OCI-LY7 (cell line): ENCODE results near the gene YOD1. TPM values are rescaled to one million over a fixed set of nuclear protein-coding genes. Genes with fewer than 3 reads are reported as not detected.

Experiments used
- BruUV-seq: library from RNA; stranded (reverse); fragments of 400-500 nt; replicated peaks from 2 replicates; lab custom pipeline; 2021; lab: Mats Ljungman, UMichigan
- CTCF ChIA-PET: fragments of 300-600 bp; sonication (Branson Sonifier 250); formaldehyde crosslinking; loops from one replicate; lab custom pipeline; 2022; ENCODE audit warnings: antibody characterized with exemption; ENCODE audit not compliant: unreplicated experiment; lab: Charles Lee
- POLR2A ChIA-PET: fragments of 300-600 bp; sonication (Branson Sonifier 250); formaldehyde crosslinking; loops from one replicate; lab custom pipeline; 2022; ENCODE audit warnings: antibody characterized with exemption; lab: Charles Lee
- DNase-seq: peaks from one replicate; pipeline ENCODE4 v3.0.0-alpha.2; 2015; ENCODE audit warnings: low spot score
- H2AFZ ChIP-seq: fragments of 200-600 bp; sonication (generic), shearing (Covaris generic); 2 replicates; pipeline ENCODE4 v1.6.1; 2014; ENCODE audit warnings: mild to moderate bottlenecking, antibody characterized with exemption, low read length, moderate library complexity
- H3K27ac ChIP-seq: fragments of 200-600 bp; sonication (generic); 2 replicates; pipeline ENCODE4 v1.5.1; 2014; ENCODE audit warnings: mixed run types, low read depth, mild to moderate bottlenecking, moderate library complexity, low read length, inconsistent platforms; ENCODE audit not compliant: poor library complexity, severe bottlenecking
- H3K36me3 ChIP-seq: fragments of 200-600 bp; sonication (generic); 2 replicates; pipeline ENCODE4 v1.6.1; 2014; ENCODE audit warnings: mild to moderate bottlenecking, antibody characterized with exemption, low read length, moderate library complexity, mixed read lengths; ENCODE audit not compliant: insufficient read depth
- H3K4me1 ChIP-seq: fragments of 200-600 bp; sonication (generic); 2 replicates; pipeline ENCODE4 v1.5.1; 2014; ENCODE audit warnings: mild to moderate bottlenecking, low read length; ENCODE audit not compliant: insufficient read depth, poor library complexity, severe bottlenecking
- H3K4me2 ChIP-seq: fragments of 200-600 bp; sonication (generic); 2 replicates; pipeline ENCODE4 v1.6.1; 2014; ENCODE audit warnings: mild to moderate bottlenecking, low read length
- H3K4me3 ChIP-seq: fragments of 200-600 bp; sonication (generic); 2 replicates; pipeline ENCODE4 v1.5.1; 2014; ENCODE audit warnings: mild to moderate bottlenecking, low read depth, low read length; ENCODE audit not compliant: poor library complexity, severe bottlenecking
- H3K79me2 ChIP-seq: fragments of 200-600 bp; sonication (generic); 2 replicates; pipeline ENCODE4 v1.6.1; 2016; ENCODE audit warnings: low read depth, mild to moderate bottlenecking, low read length, moderate library complexity, mixed read lengths; ENCODE audit not compliant: insufficient read depth
- H3K9me2 ChIP-seq: fragments of 200-600 bp; sonication (generic); 2 replicates; pipeline ENCODE4 v1.6.1; 2016; ENCODE audit warnings: mild to moderate bottlenecking, low read length, mixed read lengths; ENCODE audit not compliant: insufficient read depth
- H3K9me3 ChIP-seq: fragments of 200-600 bp; sonication (generic); 2 replicates; pipeline ENCODE4 v1.6.1; 2014; ENCODE audit warnings: mild to moderate bottlenecking, mixed run types, low read length, mixed read lengths
- H4K20me1 ChIP-seq: fragments of 200-600 bp; sonication (generic); 2 replicates; pipeline ENCODE4 v1.6.1; 2014; ENCODE audit warnings: mild to moderate bottlenecking, antibody characterized with exemption, low read length, moderate library complexity, mixed read lengths; ENCODE audit not compliant: insufficient read depth
- EZH2phosphoT487 ChIP-seq: fragments of 200-600 bp; sonication (generic); IDR thresholded peaks from 2 replicates; pipeline ENCODE4 v1.6.1; 2018; ENCODE audit warnings: low read depth, borderline replicate concordance, mild to moderate bottlenecking, mixed run types, antibody characterized with exemption, low read length, moderate library complexity, mixed read lengths
- intact Hi-C: fragments of 100-400 bp; cut with micrococcal nuclease; formaldehyde crosslinking; loops from one replicate; pipeline ENCODE4 v1.10.0; 2022; ENCODE audit not compliant: unreplicated experiment
- total RNA-seq, 2 experiments: library from RNA; depleted of rRNA in 1 of 2; stranded (reverse); fragments of >200 nt in 1 of 2; shearing (Covaris generic) in 1 of 2; gene quantifications; 2 replicates each; pipeline ENCODE4 v1.2.3, GENCODE V29; 2014 to 2022
- TF ChIP-seq, protein P1 (sequence below): fragments of 200-600 bp; sonication (generic); conservative IDR thresholded peaks from 2 replicates; pipeline ENCODE4 v1.5.1; 2014; ENCODE audit warnings: mild to moderate bottlenecking, antibody characterized with exemption, low read length, moderate library complexity, mixed read lengths

The YOD1 gene
- total RNA-seq, 2 experiments from 2014 or later = 16.2 to 16.5 TPM

GRCh38 chr1:207027921-207028320 lies 23.1 kb downstream of the YOD1 start:
- no peak overlapping the region for H3K4me3 ChIP-seq
- ChIA-PET POLR2A (no interaction called here), CTCF (no interaction called here)
- H2AFZ ChIP-seq = no peak overlapping the region
- H4K20me1 ChIP-seq = no peaks in the 10 kb centered on the region
- H3K4me2 ChIP-seq = no peak overlapping the region
- no peaks in the 10 kb centered on the region for H3K4me1 ChIP-seq
- no peak for DNase-seq
- H3K36me3 ChIP-seq = no peaks in the 10 kb centered on the region
- H3K9me2 ChIP-seq = no peaks in the 10 kb centered on the region
- no peaks in the 10 kb centered on the region for H3K79me2 ChIP-seq
- H3K27ac ChIP-seq = no peak overlapping the region
- intact Hi-C loops = no loop called here
- BruUV-seq = no TSS peak
- H3K9me3 ChIP-seq = no peaks in the 10 kb centered on the region
- TF ChIP-seq, protein P1, sequence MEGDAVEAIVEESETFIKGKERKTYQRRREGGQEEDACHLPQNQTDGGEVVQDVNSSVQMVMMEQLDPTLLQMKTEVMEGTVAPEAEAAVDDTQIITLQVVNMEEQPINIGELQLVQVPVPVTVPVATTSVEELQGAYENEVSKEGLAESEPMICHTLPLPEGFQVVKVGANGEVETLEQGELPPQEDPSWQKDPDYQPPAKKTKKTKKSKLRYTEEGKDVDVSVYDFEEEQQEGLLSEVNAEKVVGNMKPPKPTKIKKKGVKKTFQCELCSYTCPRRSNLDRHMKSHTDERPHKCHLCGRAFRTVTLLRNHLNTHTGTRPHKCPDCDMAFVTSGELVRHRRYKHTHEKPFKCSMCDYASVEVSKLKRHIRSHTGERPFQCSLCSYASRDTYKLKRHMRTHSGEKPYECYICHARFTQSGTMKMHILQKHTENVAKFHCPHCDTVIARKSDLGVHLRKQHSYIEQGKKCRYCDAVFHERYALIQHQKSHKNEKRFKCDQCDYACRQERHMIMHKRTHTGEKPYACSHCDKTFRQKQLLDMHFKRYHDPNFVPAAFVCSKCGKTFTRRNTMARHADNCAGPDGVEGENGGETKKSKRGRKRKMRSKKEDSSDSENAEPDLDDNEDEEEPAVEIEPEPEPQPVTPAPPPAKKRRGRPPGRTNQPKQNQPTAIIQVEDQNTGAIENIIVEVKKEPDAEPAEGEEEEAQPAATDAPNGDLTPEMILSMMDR = no peak
- no peak for TF ChIP-seq EZH2phosphoT487

DNA sequence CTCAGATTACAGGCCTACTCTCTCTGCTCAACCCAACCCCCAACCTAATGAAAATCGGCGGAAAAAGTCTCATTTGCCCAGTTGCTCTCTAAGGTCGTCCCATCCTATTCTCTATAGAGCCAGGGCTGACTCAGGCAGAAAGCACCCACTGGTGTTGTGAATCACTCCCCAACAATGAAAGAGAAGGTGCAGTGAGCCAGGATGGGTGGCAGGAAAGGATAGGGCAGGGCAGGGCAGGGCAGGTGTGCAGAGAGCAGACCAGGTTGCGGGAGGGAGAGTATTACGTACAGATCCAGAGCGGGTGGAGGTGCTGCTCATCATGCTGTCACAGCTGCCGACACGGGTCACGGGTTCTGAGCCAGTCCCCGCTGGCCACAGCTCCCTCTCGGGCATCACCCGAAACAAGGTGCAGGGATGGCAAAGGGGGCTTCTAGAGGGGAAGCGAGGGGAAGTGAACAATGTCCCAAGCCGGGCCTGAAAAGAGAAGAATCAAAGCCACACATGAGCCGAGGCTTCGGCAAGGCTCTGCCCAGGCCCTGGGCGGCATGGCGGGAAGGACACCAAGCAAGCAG lies 23.7 kb downstream of the YOD1 start:
- BruUV-seq = no TSS peak
- Histone ChIP-seq H3K79me2 (no peaks in the 10 kb centered on the region), H3K9me3 (no peaks in the 10 kb centered on the region), H3K4me3 (no peak overlapping the region), H3K4me1 (no peaks in the 10 kb centered on the region), H3K36me3 (no peaks in the 10 kb centered on the region), H3K9me2 (no peaks in the 10 kb centered on the region), H2AFZ (no peak overlapping the region), H3K4me2 (no peak overlapping the region), H4K20me1 (no peaks in the 10 kb centered on the region), H3K27ac (no peak overlapping the region)
- ChIA-PET POLR2A (interaction anchor here (1.3 to 1.4 kb wide), 3 partner anchors 9 to 20 kb away, joined by 3 to 4 read pairs (median 3); no protein-coding TSS in a partner anchor), CTCF (interaction anchor here (0.6 kb wide), 1 partner anchor 255 kb away, joined by 3 read pairs; no protein-coding TSS in a partner anchor)
- DNase-seq = no peak
- no peak for TF ChIP-seq EZH2phosphoT487
- TF ChIP-seq, protein P1 = no peak
- intact Hi-C loops = no loop called here

DNA sequence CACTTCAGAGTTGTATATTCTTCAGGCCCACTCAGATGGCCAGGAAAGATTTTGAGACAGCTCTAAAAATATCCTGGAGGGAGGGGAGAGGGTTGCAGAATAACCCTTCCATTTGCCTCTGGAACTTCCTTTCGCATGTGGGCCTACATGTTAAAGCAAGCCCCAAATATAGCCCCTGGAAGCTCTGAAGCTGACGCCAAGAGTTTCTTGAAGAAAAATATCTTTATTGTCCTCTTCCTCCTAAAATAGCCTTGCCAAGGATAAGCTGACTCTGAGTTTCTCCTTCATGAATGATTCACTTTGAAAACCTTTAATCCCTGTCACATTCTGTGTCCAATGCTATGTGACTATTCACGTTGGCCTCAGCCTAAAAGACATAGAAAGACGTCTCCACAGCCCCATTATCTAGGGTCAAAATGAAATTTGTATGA lies 24.9 kb downstream of the YOD1 start:
- H3K27ac ChIP-seq = no peak overlapping the region
- DNase-seq = no peak
- no peak overlapping the region for H3K4me3 ChIP-seq
- ChIA-PET CTCF (no interaction called here), POLR2A (interaction anchor here (1.3 to 1.4 kb wide), 2 partner anchors 12 to 21 kb away, joined by 3 read pairs; no protein-coding TSS in a partner anchor)
- no peaks in the 10 kb centered on the region for H4K20me1 ChIP-seq
- TF ChIP-seq EZH2phosphoT487 = no peak
- TF ChIP-seq, protein P1 = no peak
- no peaks in the 10 kb centered on the region for H3K9me3 ChIP-seq
- no peak overlapping the region for H2AFZ ChIP-seq
- H3K36me3 ChIP-seq = no peaks in the 10 kb centered on the region
- no peaks in the 10 kb centered on the region for H3K9me2 ChIP-seq
- no peaks in the 10 kb centered on the region for H3K79me2 ChIP-seq
- no peak overlapping the region for H3K4me2 ChIP-seq
- no peaks in the 10 kb centered on the region for H3K4me1 ChIP-seq
- no TSS peak for BruUV-seq
- intact Hi-C loops = no loop called here
